KMS-11 (cell line): ENCODE measurements around the gene CD82.

ENCODE experiments used
- H2AFZ ChIP-seq: fragments of 200-600 bp; sonication (generic); 2 replicates; pipeline ENCODE4 v1.6.1; 2016; ENCODE audit warnings: antibody characterized with exemption, mixed run types, low read depth
- H3K27ac ChIP-seq: fragments of 200-600 bp; sonication (generic); 2 replicates; pipeline ENCODE4 v1.6.1; 2016; ENCODE audit warnings: mild to moderate bottlenecking, mixed run types
- H3K27me3 ChIP-seq: fragments of 200-600 bp; sonication (generic); 2 replicates; pipeline ENCODE4 v1.6.1; 2017; ENCODE audit warnings: mild to moderate bottlenecking, low read depth, mixed run types, moderate library complexity; ENCODE audit not compliant: insufficient read depth
- H3K36me3 ChIP-seq: fragments of 200-600 bp; sonication (generic); 2 replicates; pipeline ENCODE4 v1.6.1; 2017; ENCODE audit warnings: mild to moderate bottlenecking, mixed run types; ENCODE audit not compliant: insufficient read depth
- H3K4me1 ChIP-seq: fragments of 200-600 bp; sonication (generic); 2 replicates; pipeline ENCODE4 v1.6.1; 2016; ENCODE audit warnings: mild to moderate bottlenecking, low read depth, mixed run types; ENCODE audit not compliant: poor library complexity, severe bottlenecking
- H3K4me2 ChIP-seq: fragments of 200-600 bp; sonication (generic); 2 replicates; pipeline ENCODE4 v1.7.0; 2016; ENCODE audit warnings: mild to moderate bottlenecking, mixed run types
- H3K4me3 ChIP-seq: fragments of 200-600 bp; sonication (generic); IDR thresholded peaks from 2 replicates; pipeline ENCODE4 v1.6.1; 2017; ENCODE audit warnings: low read depth, low read length, mixed read lengths; ENCODE audit not compliant: insufficient read depth
- H3K79me2 ChIP-seq: fragments of 200-600 bp; sonication (generic); 2 replicates; pipeline ENCODE4 v1.6.1; 2016; ENCODE audit warnings: low read depth, mixed run types; ENCODE audit not compliant: insufficient read depth
- H3K9ac ChIP-seq: fragments of 200-600 bp; sonication (generic); 2 replicates; pipeline ENCODE4 v1.6.1; 2016; ENCODE audit warnings: mild to moderate bottlenecking, mixed run types
- H4K20me1 ChIP-seq: fragments of 200-600 bp; sonication (generic); 2 replicates; pipeline ENCODE4 v1.6.1; 2016; ENCODE audit warnings: mild to moderate bottlenecking, mixed run types; ENCODE audit not compliant: insufficient read depth
- TF ChIP-seq, protein P1 (sequence below): fragments of 200-600 bp; sonication (generic); conservative IDR thresholded peaks from 2 replicates; pipeline ENCODE4 v1.6.1; 2017; ENCODE audit warnings: low read depth, mild to moderate bottlenecking, antibody characterized with exemption, low read length, moderate library complexity, mixed read lengths

Gene CD82

DNA sequence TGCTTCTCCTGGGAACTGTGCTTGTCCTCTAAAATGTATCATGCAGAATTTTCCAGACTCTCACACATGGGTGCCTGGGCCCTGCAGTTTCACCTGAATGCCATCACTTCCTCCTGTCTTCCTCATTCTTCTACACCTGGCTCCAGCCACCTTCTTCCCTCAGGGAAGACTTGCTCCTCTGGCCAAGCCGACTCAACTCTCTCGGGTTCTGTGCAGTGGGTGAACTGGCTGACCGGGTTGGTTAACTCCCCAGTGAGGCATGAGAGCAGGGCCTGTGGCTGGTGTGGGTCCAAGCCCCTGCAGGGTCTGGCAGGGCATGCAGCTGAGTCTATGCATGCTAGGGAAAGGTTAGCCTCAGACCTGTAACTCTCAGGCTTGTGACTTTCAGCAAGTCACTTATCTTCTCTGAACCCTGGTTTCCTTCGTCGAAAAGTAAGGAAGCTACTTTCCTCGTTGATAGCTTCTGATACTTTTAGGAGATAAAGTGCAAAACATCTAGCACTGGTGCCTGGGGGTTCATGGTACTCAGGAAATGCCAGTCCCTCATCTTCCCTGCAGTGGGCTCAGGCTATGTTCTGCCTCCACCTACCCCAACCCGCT lies 11.9 kb downstream of the CD82 start:
- H4K20me1 ChIP-seq: no peaks in the 10 kb centered on the region

DNA sequence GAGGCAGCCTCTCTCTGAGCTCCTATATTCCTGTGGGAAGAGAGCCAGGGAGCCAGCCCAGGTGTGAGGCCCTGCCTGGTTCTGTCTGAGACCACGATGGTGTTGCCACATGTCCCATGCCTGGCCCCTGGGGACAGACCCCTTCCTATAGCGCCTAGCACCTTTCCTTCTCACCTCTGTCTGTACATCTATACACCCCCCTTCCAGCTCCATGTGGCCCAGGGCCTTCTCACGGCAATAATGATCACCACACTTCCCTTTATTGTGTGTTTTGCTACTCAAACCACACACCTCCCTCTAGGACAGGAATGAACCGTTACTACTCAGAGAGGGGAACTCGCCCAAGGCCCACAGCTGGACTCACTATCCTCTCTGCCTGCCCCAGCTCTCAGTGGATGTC lies 12.8 kb downstream of the CD82 start:
- Histone ChIP-seq H3K4me2 (no peak overlapping the region), H3K36me3 (no peaks in the 10 kb centered on the region), H3K79me2 (no peaks in the 10 kb centered on the region), H3K9ac (no peak overlapping the region), H3K4me1 (peaks cover 27% of the 10 kb centered on the region), H3K27me3 (no peaks in the 10 kb centered on the region), H4K20me1 (no peaks in the 10 kb centered on the region), H2AFZ (no peak overlapping the region), H3K4me3 (no peak overlapping the region), H3K27ac (no peak overlapping the region)
- TF ChIP-seq, protein P1, sequence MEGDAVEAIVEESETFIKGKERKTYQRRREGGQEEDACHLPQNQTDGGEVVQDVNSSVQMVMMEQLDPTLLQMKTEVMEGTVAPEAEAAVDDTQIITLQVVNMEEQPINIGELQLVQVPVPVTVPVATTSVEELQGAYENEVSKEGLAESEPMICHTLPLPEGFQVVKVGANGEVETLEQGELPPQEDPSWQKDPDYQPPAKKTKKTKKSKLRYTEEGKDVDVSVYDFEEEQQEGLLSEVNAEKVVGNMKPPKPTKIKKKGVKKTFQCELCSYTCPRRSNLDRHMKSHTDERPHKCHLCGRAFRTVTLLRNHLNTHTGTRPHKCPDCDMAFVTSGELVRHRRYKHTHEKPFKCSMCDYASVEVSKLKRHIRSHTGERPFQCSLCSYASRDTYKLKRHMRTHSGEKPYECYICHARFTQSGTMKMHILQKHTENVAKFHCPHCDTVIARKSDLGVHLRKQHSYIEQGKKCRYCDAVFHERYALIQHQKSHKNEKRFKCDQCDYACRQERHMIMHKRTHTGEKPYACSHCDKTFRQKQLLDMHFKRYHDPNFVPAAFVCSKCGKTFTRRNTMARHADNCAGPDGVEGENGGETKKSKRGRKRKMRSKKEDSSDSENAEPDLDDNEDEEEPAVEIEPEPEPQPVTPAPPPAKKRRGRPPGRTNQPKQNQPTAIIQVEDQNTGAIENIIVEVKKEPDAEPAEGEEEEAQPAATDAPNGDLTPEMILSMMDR: no peak

More for the DNA sequence above, 11.9 kb downstream of the CD82 start:
- Histone ChIP-seq H3K27ac (no peak overlapping the region), H2AFZ (no peak overlapping the region), H3K4me2 (no peak overlapping the region), H3K27me3 (no peaks in the 10 kb centered on the region), H3K9ac (no peak overlapping the region), H3K4me3 (no peak overlapping the region), H3K4me1 (peaks cover 27% of the 10 kb centered on the region), H3K79me2 (no peaks in the 10 kb centered on the region), H3K36me3 (no peaks in the 10 kb centered on the region)
- TF ChIP-seq, protein P1: no peak

DNA sequence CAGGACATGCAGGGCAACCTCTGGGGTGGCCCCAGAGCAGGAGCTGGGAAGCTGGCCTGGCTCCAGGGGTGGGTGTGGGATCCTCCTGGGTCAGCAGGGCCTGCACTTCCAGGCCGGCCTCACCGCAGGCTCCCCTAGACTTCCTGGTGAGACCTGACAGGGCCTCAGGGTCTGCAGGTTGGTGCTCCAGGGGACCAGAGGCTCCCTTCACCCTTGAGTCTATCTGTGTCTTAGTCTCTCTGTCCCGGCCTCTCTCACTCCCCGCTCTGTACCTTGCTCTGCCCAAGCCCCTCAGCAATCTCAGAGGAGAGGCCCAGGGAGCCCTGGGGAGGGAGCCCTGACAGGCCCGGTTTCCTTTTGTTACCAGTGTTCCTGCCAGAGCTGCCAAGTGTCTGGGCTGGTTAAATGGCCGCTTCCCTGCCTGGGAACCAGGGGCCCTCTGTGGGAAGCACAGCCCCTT lies 13.9 kb downstream of the CD82 start:
- no peaks in the 10 kb centered on the region for H3K27me3 ChIP-seq
- no peak overlapping the region for H3K27ac ChIP-seq
- no peak overlapping the region for H3K4me3 ChIP-seq
- H3K4me1 ChIP-seq: peaks cover 20% of the 10 kb centered on the region
- TF ChIP-seq, protein P1: no peak
- no peak overlapping the region for H2AFZ ChIP-seq
- H3K36me3 ChIP-seq: no peaks in the 10 kb centered on the region
- H3K9ac ChIP-seq: no peak overlapping the region
- H3K4me2 ChIP-seq: no peak overlapping the region
- no peaks in the 10 kb centered on the region for H4K20me1 ChIP-seq
- no peaks in the 10 kb centered on the region for H3K79me2 ChIP-seq

DNA sequence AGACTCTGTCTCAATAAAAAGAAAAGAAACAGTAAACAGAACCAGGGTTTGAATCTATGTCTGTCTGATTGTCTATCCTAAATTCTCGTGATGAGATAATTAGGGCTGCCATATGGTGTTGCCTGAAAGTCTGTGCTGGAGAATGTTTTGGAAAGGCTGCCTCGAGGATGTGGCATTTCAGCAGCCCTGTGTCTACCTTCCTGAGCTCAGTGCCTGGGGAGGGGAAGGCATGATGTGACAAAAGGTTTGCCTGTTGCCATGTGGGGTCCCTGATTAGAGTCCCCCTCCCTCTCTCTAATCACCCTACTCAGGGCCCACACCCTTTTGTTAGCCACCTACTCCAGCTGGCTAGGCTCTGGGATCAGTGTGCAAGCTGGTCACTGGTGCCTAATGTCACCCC lies 15.2 kb downstream of the CD82 start:
- Histone ChIP-seq H3K4me2 (no peak overlapping the region), H3K9ac (no peak overlapping the region), H3K27me3 (no peaks in the 10 kb centered on the region), H3K79me2 (no peaks in the 10 kb centered on the region), H4K20me1 (no peaks in the 10 kb centered on the region), H3K27ac (no peak overlapping the region), H3K36me3 (no peaks in the 10 kb centered on the region), H3K4me3 (no peak overlapping the region), H3K4me1 (peaks cover 7% of the 10 kb centered on the region), H2AFZ (no peak overlapping the region)
- TF ChIP-seq, protein P1: no peak
